Measurements from ENCODE around the gene HEATR1.
"Not testable (repeated sequence)": the region's sequence is repeated elsewhere in the genome, so short reads cannot be mapped to it uniquely, and the experiment has no call there.

The HEATR1 gene

DNA sequence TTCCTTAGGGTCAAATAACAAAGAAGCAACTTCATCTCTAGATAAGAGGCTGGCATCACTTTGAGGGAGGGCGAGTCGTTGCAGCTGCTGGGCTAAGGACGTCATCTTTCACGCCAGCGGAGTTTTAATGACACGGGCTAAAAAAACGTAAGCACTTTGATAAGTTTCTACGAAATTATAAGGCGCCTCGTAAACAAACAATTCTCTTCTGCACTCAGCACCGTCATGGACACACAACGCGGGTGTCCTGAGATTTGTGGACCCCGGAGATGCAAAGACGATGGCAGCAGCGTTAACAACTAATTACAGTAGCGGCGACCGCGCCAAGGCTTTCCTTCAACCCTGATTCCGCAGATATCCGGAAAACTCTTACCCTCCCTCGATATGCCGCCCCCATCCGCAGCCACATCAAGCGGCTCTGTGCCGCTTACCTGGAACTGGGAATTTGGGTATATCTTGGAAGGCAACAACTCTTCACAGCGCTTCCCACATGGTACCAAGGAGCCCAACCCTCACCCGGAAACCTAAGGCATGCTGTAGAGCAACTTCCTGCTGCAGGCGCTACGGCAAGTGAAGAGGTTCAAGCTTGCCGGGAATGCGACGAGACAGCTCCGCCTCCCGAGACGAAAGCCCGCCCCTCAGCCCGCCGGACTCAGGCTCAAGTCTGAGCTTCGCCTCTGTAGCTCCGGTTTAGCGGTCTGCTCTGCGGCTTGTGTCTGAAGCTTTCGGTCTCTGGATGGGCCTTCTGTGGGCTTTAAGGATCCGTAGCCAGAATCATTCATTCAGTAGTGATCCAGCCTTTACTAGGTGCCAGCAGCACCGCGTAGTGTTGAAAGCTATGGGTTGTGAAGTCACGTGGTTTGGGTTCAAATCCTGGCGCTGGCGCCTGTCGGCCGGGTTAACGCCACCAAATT, at the start of gene HEATR1:
HEATR1 (minus strand) TSS at position 526 of the 914 bp plus-strand sequence; CDS start at position 105, 421 bp downstream.
- peak; percentile 96 for DNase-seq (ENCODE audit: low read depth)

DNA sequence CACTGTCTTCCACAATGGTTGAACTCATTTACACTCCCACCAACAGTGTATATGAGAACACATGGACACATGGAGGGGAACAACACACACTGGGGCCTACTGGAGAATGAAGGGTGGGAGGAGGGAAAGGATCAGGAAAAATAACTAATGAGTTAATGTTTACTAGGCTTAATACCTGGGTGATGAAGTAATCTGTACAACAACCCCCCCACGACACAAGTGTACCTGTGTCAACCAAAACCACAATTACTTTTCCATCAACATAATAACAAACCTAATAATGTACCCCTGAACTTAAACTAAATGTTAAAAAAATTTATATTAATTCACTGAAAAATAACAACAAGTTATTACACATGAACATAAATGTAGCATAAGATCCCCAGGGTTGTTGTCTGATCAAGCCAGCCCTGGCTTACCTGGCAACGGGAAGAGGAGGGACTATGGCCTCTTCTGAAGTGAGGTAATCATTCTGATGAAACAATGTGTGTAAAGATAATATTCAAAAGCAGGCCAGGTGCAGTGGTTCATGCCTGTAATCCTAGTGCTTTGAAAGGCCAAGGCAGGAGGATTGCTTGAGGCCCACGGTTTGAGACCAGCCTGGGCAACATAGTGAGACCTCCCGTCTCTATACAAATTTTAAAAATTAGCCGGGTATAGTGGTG, 40.8 kb upstream of the HEATR1 start:
- DNase-seq (ENCODE audit: low read depth): no peak

DNA sequence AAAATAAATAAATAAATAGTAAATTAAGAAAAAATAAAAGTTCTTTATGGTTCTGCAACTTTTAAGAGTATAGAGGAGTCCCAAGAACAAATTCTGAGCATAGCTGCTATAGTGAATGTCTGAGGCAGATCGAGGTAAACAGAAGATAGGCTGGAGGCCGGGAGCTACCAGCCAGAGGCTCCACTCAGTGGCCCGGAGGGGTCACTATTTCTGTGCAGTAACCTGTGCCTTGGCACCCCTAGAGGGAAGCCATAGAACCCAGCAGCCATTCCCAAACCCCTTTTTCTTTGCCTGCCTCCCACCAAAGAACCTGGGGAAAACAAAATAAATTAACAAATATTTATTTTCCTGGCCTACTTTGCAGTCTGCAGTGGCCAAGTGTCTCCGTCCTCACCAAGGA, 38.4 kb upstream of the HEATR1 start:
- no peak for DNase-seq (ENCODE audit: low read depth)

DNA sequence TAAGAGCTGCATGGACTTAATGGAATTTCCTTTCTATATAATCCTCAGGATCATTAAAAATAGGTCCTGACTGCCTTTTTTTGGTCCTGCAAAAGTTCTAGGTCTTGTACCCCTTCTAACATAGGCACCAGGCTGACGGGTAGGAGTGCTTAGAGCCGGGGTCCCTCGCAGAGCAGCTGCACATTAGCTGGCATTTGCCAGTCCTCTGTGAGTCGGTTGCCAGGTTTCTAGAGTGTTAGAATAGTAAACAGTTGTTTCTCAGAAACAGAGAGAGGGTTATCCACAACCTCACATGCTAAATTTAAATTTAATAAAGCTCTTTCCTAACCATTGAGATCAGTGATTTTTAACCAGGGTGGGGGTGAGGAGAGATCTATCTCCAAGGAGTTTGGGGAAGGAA, 35.4 kb upstream of the HEATR1 start:
- no peak for DNase-seq (ENCODE audit: low read depth)

DNA sequence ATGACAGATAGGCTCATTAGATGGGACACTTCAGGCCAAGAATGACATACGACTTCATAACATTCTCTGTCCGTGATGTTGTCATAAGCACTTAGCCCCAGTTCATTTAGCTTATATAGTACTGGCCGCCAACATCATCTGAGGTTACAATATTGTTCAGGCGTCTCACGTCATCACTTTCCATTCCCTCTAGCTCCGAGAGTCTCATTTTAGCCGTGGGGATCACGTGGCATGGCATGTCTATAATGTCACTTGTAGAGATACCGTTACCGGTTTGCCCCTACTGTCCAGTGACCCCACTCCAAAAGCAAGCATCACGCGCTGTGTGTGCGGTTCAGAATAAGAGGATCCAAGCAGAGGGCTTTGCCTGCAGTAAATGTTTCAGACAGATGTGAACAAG, 34.6 kb upstream of the HEATR1 start:
- DNase-seq (ENCODE audit: low read depth): no peak

DNA sequence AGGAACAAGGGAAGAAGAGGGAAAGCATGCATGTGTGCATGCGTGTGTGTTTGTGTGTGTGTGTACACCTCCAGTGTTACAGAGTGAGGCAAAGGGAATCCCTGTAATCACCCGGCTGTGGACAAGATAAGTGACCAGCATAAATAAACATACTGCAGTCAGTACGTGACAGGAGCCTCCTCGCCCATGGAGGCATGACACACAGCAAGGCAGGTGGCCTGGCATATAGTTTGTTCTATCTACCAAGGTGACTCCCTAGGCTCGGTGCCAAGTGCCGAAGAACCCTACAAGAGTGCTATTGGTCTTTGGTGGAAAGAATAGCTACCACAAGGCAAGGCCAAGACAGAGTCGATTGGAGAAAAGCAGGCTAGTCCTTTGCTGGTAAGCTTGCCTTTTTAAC, 31.7 kb upstream of the HEATR1 start:
- no peak for DNase-seq (ENCODE audit: low read depth)

GRCh38 chr1:236627727-236628408, 23.6 kb upstream of the HEATR1 start:
- no peak for DNase-seq (ENCODE audit: low read depth)

DNA sequence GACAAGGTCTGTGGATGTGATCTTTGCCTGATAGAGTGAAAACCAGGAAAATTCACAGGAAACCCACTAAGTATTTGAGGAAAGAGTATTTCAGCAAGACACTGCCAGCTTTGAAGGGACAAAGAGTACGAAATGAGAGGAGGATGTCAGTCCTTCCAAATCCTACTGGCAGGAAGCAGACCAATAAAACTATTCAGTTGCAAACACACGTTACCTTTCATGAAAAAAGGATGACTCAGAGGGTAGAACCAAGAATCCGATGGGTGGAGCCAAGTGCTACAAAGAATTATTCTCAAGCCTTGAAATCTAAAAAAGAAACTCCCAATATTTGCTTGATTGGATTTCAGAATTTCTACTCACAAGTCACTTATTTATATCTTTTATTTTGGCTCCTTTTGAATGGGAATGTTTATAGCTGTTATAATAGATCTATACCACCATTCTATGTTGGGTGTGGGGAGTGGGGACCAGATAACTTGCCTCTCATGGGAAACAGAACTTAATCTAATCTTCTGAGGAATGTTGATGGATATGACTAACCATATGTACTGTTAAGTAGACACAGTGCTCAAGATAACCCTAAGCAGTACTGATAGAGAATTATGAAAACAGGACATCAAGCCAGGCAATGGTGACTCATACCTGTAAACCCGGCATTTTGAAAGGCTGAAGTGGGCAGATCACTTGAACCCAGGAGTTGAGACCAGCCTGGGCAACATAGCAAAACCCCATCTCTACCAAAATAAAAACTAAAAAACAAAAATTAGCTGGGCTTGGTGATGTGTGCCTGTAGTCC, 19.3 kb upstream of the HEATR1 start:
- peak; percentile 43 for DNase-seq (ENCODE audit: low read depth)

DNA sequence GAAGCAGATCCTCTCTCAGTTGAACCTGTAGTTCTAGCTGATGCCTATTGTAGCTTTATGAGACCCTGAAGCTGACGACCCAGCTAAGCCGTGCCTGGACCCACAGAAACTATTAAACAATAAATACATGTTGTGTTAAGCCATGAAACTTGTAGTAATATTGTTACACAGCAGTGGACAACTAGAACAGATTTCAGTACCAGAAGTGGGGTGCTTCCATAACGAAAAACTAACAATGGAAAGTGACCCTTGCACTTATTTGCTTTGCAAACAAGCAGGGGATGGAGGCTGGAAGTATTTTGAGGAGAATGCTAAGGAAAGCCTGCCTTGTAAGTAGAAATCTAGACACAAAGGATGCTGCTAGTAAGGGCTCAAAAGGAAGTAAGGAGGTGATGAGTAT, 18.1 kb upstream of the HEATR1 start:
- DNase-seq (ENCODE audit: low read depth): no peak

DNA sequence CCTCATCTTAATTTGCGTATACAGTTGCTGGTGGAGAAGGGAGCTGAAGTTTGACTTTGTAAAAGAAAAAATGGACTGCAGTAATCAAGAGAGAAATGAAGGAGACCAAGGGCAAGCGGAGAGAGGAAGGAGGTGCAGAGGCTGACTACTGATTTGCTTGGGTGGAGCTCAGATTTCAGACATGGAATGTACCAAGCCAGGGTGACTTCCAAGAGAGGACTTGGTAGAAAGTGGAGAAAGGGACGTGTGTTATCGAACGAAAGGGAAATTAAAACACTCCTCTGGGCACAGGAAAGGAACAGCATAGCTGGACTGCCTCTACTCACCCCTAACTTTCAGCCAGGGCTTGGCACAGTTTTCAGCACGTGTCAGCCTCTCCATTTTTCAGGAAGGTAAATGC, 15.1 kb upstream of the HEATR1 start:
- DNase-seq (ENCODE audit: low read depth): no peak

GRCh38 chr1:236618507-236618906, 14.2 kb upstream of the HEATR1 start:
- DNase-seq (ENCODE audit: low read depth): no peak

DNA sequence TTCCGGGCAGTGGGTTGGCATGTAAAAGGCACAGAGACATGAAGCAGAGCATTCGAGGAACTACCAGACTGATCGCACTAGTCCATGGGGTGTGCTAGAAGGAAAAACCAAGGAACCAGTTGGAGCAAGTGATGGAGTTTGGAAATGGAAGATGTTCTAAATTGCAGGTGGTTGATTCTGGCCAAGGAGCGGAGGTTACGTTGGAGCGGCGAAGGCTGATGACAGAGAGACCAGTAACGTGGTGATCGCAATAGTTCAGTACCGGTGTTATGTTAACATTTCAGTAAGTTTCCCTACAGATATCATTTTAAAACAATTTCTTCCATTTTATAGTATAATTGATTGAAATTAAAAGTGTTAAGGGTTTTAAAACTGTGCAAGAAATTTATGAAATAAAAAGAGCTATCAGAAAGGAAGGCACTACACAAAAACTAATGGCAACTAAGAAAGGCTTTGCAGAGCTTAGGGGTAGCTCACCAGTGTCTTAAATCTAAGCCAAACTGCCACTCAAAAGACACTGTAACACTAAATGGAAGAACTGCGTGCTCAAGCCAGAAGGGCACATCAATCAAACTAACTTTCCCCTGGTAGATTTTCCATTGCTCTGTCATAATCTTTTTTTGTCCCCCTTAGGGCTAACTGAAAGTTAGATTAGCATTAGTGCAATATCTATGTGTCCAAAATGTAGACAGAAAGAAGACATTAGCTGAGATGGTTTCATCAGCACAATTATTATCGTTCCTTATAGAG, 11.3 kb upstream of the HEATR1 start:
- no peak for DNase-seq (ENCODE audit: low read depth)

DNA sequence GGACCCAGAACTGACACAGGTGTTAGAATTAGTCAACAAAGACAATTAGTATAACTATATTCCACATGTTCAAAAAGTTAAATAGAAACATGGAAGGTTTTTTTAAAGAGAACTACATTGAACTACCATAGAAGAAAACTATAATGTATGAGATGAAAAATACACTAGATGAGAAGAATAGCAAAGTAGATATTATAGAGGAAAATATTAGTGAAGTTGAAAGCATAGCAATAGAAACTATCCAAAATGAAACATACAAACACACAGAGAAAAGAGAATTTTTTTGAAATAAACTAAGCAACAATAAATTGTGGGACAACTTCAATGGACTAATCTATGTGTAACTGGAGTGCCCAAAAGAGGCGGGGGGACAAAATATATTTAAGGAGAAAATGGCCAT, 8.0 kb upstream of the HEATR1 start:
- no peak for DNase-seq (ENCODE audit: low read depth)

DNA sequence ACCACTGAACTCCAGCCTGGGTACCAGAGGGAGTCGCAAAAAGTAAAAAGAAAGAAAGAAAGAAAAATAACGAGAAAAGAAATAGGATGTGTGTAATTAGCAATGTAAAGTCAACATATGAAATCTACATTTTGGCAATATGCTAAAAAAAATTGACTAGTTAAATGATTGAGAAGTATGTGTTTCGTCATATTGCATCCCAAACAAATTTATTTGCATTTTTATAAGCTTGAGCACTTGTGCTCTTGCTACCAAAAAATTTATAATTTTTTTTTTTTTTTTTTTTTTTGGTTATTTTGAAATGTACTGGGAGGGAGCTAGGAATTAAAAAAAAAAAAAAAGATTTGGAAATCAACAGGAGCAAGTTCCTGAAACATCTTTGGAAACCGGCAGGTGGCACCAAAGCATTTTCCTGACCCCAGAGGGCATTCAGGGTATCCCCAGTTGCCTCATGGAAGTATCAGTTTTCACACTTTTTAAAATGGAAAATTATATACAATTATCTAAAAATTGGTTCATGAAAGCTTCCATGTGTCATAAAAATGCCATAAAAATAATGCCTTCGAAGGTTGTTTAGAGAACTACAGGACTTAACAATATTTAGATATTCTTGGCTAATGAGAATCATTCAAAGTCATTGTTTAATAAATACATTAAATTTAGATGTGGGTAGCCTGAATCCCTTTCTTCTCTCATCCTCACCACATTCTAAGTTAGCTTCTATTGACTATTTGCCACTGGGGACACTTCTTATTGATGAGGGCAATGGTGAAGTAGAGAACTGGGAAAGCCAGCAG, 4.8 kb upstream of the HEATR1 start:
- DNase-seq (ENCODE audit: low read depth): peak; percentile 74

DNA sequence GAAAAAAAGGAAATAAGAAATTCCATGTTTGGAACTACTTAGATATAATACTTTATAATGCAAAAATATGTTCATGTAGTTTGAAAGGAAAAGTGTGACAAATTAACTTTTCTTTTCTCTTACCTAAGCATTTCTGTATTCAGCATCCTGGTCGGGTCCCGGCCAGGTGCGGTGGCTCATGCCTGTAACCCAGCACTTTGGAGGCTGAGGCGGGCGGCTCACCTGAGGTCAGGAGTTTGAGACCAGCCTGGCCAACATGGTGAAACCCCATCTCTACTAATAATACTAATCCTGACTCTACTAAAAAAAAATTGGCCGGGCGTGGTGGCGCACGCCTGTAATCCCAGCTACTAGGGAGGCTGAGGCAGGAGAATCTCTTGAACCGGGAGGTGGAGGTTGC, 3.3 kb upstream of the HEATR1 start:
- not testable (repeated sequence) for DNase-seq (ENCODE audit: low read depth)

- DNase-seq (ENCODE audit: low read depth): no peak
Observed at GRCh38 chr1:236604905-236605806, 840 bp upstream of the HEATR1 start.

GRCh38 chr1:236602171-236602570, 2.1 kb downstream of the HEATR1 start:
- no peak for DNase-seq (ENCODE audit: low read depth)

DNA sequence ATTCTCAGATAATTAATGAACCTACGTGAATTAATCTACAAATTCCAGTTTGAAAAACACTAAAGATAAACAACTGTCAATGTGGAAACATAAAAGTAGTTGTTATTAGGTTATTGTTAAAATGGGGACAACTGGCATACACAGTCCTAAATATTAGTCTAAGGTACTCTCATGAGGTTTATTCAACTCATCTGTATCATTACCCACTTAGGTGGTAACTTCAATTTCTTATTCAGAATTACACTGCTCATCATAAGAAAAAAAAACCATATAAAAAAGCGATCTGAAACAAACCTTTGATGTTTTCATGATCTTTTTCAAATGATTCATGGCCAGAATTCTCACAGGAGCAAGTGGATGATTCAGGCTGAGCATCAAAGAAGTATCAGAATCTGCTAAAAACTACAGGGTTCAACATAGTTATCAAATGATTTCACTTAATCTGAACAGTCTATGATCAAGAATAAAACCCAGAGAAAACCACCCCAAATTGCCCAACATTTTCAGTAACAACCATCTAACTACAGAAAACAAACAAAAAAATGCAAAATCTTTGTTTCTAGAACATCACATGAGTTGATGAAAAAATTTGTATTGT, 13.7 kb downstream of the HEATR1 start:
- no peak for DNase-seq (ENCODE audit: low read depth)

DNA sequence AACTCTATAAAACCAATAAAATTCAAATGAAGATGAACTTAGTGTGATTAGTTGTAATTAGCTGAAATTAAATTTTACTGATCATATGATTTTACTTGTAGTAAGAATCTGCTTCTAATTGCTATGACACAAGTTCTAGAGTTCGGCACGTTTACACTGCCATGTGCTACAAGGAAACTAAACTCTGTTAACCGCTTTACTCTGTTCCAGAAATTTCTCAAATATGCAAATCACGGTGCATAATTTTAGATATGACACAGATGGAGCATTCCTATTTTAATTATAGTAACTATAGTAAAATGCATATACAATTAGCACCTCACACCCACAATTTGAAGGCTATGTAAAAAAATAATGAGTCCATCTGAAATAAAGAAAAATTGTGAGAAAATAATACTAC, 14.8 kb downstream of the HEATR1 start:
- DNase-seq (ENCODE audit: low read depth): no peak

Measured in ELR (cell line).